NCI-H2196 treated with DMSO at 0.1 percent for 48 hours (cell line): ENCODE measurements around the gene LRRTM4.

Experiments
- DNase-seq: peaks from one replicate; lab custom pipeline; 2025; ENCODE audit not compliant: unreplicated experiment; lab: John Stamatoyannopoulos, UW

The LRRTM4 gene

GRCh38 chr2:77521931-77522470, at the start of gene LRRTM4:
LRRTM4 (minus strand) TSS chr2:77522376.
- DNase-seq, result no peak

- no peak for DNase-seq
Measured at GRCh38 chr2:77571545-77571944, 49.4 kb upstream of the LRRTM4 start.

- DNase-seq, result no peak
Measured at GRCh38 chr2:77567723-77568122, 45.5 kb upstream of the LRRTM4 start.

- DNase-seq, result no peak
Measured at GRCh38 chr2:77566582-77566981, 44.4 kb upstream of the LRRTM4 start.

GRCh38 chr2:77566131-77566530, 44.0 kb upstream of the LRRTM4 start:
- no peak for DNase-seq

- no peak for DNase-seq
Measured at GRCh38 chr2:77552956-77553355, 30.8 kb upstream of the LRRTM4 start.

GRCh38 chr2:77538031-77538430, 15.9 kb upstream of the LRRTM4 start:
- DNase-seq, result no peak

- no peak for DNase-seq
Measured at GRCh38 chr2:77522888-77523287, 712 bp upstream of the LRRTM4 start.

GRCh38 chr2:77521548-77521891, 656 bp downstream of the LRRTM4 start:
- no peak for DNase-seq

GRCh38 chr2:77520641-77521547, 1.3 kb downstream of the LRRTM4 start:
- no peak for DNase-seq

GRCh38 chr2:77519888-77520506, 2.2 kb downstream of the LRRTM4 start:
- DNase-seq, result no peak

GRCh38 chr2:77519164-77519887, 2.9 kb downstream of the LRRTM4 start:
- DNase-seq, result no peak

GRCh38 chr2:77518311-77518710, 3.9 kb downstream of the LRRTM4 start:
- no peak for DNase-seq

GRCh38 chr2:77513191-77513590, 9.0 kb downstream of the LRRTM4 start:
- no peak for DNase-seq

GRCh38 chr2:77512507-77512906, 9.7 kb downstream of the LRRTM4 start:
- DNase-seq, result no peak

- DNase-seq, result no peak
Measured at GRCh38 chr2:77508511-77508910, 13.7 kb downstream of the LRRTM4 start.

- no peak for DNase-seq
Measured at GRCh38 chr2:77507657-77508056, 14.5 kb downstream of the LRRTM4 start.

GRCh38 chr2:77488141-77488540, 34.0 kb downstream of the LRRTM4 start:
- DNase-seq, result no peak

GRCh38 chr2:77487074-77487803, 34.9 kb downstream of the LRRTM4 start:
- DNase-seq, result no peak

- DNase-seq, result no peak
Measured at GRCh38 chr2:77484026-77484425, 38.1 kb downstream of the LRRTM4 start.

GRCh38 chr2:77479895-77480294, 42.3 kb downstream of the LRRTM4 start:
- DNase-seq, result no peak
